CD4-positive, alpha-beta T cell treated with Interleukin-6 at 100 ng/mL for 8 hours (primary cell): ENCODE results near the gene FIGLA.
A peak's percentile ranks its signal among the peaks of the same experiment; 100 is the strongest.
"Not testable (repeated sequence)": the region's sequence is repeated elsewhere in the genome, so short reads cannot be mapped to it uniquely, and the experiment has no call there.

ENCODE experiments used
- DNase-seq: peaks from one replicate; pipeline ENCODE4 v3.0.0-alpha.2; 2020; ENCODE audit warnings: mixed read lengths, low spot score

Gene FIGLA

DNA sequence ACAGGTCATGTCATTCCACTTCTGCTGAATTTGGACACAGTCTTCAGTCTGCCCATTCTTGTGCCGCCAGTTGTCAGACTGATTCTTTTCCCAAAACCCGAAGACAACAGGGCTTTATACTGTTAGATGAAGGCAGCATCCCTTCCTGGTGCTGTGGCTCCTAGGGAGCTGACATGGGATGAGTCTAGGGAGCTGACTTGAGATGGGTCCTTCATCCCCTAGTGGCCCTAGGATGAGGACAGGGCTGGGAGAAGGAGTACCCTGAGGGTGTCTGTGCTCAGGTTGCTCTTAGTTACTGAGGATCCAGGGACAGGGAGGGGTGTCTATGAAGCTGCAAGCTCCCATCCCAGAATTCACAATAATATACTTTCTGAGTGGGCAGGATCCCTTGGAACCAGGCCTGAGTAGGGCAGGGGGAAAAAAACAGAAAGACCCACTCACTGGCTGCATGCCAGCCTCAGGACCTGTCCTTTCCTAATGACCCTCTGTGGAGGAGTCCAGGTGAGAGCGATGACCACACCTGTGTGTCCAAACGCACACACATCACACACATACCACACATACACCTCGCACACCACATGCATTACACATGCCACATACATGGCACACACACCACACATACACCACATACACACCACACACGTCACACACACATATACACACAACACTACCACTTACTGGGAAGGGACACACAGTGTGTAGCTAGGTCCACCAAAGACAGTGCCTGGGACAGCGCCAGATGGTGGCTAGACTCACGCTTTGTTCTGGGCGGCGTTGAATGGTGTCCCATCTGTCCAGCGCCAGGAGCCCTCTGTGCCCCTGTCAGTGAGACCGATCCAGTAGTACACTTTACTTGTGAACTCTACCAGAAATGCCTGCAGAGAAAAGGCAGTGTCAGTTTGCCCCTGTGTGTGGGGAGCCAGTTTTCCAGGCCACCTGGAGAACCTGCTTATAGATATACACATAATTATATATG lies 18.8 kb upstream of the FIGLA start:
- no peak for DNase-seq

DNA sequence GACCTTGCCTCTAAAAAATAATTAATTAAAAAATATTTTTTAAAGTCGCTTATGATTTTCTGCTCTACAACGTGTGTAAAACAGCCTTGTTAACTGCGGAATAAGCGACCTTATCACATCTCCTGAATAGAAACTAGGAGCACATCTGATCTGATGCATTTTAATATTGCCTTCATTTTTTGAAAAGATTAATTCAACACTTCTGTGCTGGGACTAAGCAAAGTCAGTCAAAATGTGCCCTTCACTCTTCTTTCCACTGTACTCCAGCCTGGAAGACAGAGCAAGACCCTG lies 17.3 kb upstream of the FIGLA start:
- DNase-seq = no peak

DNA sequence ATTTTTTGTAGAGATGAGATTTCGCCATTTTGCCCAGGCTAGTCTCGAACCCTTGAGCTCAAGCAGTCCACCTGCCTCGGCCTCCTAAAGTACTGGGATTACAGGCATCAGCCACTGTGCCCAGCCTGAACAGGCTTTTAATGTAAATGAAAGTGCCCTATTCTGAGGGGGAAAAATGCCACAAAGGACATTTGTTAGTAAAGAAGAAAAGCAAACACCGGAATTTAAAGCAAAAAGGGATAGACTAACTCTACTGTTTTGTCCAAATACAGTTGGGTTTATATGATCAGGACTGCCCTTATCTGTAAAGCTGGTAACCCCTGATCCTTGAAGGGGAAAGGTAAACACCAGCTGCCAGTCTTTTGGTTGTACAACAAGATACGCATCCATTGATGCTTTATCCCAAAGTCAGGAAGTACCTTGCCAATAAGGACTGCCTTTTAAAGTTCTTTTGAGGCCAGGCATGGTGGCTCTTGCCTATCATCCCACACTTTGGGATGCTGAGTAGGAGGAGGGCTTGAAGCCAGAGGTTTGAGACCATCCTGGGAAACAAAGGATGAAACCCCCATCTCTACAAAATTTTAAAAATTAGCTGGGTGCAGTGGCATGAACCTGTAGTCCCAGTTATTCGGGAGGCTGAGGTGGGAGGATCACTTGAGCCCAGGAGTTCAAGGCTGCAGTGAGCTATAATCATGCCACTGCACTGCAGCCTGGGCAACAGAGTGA lies 16.8 kb upstream of the FIGLA start:
- DNase-seq = no peak

DNA sequence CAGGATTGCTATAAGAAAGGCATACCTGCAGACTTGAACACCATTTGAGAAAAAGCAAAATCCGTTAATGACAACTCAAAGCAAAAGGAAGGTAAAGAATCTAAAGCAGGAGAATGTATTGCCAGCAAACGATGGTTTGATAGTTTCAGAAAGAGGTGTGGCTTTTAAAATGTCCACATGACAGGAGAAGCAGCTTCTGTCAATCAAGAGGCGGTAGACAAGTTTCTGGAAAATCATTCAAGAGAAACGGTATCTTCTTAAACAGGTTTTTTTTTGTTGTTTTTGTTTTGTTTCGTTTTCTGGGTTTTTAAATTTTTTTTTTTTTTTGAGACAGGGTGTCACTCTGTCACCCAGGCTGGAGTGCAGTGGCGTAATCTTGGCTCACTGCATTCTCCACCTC lies 16.2 kb upstream of the FIGLA start:
- DNase-seq = no peak

DNA sequence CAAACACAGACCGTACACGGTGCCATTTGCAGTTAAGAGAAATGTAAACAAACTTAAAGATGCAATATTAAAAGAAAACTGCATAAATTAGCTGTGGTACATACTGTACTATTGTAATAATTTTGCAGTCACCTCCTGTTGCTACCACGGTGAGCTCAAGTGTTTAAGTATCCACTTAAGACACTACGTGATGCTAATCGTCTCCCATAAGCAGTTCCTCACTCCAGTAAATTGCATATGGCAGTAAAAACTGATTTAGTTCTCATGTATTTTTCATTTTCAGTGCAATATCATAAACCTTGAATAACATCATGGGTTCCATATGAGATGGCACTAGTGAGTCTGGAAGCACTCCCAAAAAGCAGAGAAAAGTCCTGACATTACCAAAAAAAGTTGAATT lies 15.6 kb upstream of the FIGLA start:
- no peak for DNase-seq

DNA sequence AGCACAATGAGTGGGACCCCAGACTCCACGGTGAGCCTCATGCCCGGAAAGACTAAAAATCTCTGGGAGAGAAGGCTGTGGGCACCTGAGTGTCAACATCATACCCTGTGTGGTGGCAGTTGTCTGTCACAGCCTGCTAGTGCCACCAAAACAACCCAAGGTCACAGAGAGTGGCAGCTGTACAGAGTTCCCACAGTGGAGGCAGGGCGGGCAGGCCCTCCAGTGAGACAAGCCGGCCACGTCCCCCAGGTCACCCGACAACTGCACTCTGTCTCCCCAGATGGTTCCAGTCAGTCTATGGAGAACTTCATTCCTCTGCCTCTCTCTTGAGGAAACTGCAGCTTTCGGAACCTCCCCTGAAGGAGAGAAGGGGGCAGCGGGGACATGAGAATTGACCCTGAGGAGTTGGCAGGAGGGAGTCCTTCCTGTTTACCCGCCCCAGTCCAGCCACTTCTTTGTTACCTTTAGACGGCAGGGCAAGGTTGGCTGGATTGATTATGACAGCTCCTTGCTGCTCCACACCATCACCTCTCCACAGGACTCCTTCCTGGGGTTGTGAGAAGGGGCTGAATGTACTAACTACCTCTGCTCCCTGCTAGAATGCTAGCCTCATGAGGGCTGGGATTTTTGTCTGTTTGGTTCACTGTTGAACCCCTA lies 11.3 kb upstream of the FIGLA start:
- DNase-seq = no peak

DNA sequence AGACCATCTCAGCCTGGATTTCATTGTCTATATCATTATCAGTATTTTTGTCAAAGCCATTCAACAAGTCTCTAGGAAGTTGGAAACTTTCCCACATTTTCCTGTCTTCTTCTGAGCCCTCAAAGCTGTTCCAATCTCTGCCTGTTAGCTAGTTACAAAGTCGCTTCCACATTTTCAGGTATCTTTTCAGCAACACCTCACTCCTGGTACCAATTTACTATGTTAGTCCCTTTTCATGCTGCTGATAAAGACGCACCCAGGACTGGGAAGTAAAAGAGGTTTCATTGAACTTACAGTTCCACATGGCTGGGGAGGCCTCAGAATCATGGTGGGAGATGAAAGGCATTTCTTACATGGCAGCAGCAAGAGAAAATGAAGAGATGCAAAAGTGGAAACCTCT lies 9.3 kb upstream of the FIGLA start:
- DNase-seq = no peak

DNA sequence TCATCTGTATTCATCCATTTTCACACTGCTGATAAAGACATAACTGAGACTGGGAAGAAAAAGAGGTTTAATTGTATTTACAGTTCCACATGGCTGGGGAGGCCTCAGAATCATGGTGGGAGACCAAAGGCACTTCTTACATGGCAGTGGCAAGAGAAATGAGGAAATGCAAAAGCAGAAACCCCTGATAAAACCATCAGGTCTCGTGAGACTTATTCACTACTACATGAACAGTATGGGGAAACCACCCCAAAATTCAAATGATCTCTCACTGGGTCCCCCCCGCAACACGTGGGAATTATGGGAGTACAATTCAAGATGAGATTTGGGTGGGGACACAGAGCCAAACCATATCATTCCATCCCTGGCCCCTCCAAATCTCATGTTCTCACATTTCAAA lies 7.6 kb upstream of the FIGLA start:
- DNase-seq = not testable (repeated sequence)

DNA sequence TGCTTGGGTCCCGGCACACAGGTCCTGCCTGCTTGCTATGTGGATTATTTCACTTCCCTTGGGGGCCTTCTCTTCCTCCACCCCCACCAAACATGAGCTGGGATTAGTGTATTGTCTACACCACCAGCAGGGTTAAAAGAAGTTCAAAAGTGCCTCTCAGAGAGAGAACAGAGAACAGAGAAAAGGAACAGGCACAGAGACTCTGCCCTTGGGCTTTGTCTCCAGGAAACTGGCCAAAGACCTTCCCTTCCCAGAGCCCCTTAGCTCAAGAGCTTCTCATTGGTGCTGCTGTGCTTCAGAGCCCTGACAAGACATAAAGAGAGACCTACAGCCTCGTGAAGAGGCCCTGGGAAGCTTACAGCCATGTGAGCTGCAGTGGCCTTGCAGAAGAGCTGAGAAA lies 7.1 kb upstream of the FIGLA start:
- DNase-seq = no peak

DNA sequence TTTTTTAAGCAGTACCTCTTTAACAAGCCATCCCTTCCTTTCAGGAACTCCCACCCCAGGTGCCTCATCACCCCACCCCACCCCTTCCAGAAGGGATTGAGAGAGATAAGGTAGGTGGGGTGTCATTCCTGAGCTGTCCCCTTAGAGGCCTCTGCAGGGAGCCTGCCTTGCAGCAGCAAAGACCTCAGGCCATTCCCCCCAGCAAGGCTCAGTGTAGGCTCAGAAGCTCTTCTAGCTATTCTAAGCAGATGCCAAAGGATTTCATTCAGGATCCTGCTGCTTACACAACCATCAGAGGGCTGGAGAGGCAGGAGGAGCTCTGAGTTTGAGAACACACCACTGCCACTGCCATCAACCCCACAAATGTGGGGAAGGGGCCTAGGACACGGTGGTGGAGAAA lies 5.8 kb upstream of the FIGLA start:
- DNase-seq = no peak

DNA sequence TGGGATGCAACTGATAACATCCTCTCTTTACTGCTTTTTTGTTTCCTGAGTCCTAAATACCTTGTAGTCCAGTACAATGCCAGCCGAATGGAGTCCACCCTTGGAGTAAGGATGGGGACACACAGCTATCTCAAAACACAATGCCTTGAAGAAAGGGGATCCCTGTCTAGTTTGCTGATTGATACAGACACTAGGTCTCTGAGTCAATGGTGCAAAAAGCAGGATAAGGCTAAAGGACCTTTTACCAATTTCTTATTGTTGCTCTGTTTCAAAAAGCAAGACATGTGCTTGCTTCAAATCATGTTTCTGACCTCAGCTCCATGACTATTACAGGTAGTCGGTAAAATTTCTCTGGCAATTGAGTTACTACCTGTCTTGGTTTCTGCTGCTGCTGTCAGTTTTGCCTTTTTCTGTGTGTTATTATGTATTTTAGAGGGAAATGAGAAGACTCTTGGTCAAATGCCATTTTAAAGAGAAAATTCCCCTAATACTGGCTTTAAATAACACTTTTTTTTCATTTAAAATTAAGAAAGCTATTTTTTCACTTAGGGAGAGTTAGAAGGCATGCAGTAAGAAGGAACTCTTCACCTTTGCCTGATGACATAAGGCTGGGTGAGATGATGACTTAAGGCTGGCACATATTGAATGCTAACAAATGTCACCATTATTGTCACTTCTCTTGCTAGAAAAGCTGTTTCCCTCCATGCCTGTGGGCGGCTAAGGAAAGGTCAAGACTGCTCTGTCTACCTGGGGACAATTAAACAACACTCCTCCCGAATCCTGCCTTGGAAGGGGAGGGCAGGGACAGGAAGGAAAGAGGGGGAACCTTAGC lies 4.9 kb upstream of the FIGLA start:
- no peak for DNase-seq

DNA sequence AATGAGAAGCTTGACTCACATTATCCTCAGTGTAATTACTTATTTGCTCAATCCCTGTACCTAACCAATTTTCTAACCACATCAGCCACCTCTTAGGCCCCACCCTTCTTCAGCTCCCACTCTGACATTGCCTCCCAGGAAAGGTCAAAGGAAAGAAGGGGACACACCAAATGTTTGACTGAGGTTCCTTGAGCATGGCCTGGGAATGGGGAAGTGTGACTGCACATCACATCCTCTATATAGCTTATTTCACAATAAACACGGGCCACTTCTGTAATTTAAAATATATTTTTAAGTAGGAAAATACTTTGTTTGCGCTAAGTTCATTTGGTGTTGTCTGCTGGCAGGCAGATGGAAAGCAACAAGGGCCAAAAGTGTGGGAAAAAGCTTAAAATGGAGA lies 3.0 kb upstream of the FIGLA start:
- no peak for DNase-seq

DNA sequence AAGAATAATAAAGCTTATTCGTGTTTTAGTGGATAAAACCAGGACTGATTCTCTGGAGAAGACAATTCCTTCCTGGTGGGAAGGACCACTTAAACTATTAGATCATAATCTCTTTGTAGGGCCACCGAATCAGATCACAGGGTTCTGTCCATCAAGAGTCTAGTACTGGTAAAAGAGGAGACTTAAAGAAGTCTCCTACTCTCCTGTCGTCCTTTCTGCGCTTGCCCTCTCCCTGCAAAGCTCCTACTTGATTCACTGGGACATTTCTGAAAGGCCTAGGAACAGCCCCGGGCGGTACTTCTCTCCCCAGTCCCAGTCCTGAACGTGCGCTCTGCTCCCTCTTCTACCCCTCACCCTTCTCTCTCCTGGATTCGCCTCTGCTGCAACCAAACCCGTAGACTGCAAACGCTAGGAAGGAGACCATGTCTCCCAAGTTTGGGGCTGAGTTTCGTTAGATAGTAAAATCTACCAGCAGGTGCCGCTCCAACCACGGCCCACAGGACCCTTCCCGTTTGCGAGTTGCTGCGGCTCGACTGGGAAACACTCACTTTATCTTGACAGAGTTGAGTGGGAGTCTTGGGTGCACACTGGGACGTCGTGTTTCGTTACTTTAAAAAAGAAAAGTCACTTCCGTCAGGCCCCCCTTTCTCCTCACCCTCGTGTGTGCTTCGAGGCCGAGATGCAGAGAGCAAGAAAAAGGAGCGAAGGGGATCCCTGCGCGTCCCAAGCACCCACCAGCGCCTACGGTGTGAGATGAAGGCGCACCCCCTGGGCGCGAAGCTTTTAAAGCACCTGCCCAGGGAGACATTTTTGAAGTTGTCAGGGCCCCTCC lies 923 bp downstream of the FIGLA start:
- DNase-seq = peak; percentile 51

DNA sequence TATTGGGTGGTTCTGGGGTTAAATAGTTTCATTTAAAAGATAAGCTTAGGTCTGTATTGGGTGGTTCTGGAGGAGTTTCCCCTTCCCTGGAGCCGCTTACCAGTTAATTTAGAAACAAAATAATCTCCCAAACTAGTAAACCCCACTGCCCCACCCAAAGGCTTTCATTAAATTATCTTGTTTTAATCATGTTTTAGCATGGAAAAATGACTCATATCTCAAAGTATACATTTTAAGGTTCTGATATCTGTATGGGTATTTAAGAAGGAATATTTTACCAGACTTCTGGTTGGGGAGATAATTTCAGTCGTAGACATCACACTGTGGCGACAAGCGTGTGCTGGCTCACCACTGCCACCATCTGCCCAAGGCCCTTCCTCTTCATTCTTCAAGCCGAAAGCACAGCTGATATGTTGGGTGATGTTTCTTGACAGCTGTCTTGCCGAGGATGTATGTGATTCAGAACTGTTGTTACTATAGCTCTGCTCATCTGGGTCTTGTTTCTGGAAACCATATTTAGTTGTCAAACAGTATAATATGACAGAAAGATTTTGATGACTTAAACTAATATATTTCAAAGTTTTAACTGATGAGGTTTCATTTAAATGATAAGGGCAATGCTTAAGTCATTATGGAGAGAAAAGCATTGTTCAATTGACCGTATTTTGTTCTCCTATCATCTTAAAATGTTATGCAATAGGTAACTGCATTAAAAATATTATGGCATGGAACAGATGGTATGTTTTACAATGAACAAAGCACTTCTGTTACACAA lies 5.1 kb downstream of the FIGLA start:
- peak; percentile 46 for DNase-seq

DNA sequence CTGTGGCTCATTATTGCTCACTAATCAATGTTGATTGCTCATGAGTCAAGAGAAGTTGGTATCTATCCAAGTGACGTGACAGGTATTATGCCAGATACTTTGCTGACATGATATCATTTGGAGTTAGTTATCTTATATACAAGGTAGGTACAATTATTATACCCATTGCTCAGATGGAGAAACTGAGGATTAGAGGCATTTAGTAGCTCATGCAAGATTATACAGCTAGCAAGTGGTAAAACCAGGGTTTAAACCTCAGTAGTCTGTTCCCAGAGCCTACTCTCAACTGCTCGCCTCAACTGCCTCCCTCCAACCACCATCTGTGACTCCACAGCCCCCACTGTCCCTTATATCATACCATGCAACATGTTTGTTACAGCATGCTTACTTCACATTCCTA lies 6.1 kb downstream of the FIGLA start:
- no peak for DNase-seq

DNA sequence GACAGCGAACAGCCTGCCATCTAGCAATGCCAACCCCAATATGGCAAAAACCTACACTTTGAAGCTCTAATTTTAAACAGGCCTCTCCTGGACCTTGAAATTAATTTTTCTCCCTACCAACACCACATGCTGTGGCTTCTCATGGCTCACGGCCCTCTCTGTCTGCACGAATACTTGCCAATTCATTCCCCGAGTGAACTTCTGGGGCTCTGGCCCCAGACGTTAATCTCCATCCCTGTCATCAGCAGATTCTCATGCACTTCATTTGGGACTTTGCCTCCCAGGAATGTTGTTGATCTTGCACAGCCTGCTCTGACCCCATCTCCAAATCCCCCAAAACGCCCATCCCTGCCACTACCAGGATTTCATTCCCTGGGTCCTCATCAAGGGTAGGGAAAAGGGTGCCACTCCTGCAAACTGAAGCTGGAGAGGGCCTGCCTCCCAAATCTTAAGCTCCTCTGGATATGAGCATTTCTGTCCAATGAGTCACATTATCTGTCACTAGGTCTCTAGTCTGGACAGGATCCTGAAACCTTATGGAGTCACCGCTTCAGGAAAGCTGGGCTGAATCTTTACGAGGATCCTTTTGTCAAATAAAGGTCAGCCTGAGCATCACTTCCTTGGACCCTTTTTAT lies 10.4 kb downstream of the FIGLA start:
- no peak for DNase-seq

DNA sequence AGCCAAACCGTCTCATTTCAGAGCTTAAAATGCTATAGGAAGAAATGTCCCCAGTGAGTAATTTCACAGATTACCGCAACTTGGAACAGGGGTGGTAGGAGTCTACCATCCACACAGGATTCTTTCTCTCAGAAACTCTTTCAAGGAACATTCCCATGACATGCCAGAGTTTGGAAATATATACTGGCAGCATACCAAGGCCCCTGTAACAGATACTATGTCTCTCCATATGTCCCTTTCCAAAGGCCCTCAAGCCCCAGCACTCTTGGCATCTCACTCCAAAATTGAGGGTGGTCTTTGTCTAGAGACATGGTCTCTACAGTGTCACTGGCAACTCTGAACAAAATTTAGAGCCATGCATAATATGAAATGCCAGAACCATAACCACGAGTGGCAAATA lies 11.0 kb downstream of the FIGLA start:
- no peak for DNase-seq

DNA sequence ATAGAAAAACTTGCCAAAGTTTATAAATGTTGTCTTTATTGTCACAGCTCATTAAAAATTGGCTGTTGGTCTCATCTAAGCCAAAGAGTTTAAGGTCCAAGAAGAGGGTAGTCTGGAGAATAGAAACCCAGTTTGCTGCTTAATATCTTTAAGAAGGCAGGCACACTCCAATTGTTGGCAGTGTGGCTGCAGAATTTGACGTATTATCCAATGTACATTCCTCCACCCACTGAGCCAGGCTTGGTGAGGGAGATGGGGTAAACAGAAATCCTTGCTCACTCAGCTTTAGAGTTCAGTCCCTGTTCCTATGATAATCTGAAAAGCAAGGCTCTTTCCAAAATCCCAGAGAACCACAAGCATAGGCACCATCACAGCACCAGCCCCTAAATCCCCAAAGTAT lies 11.8 kb downstream of the FIGLA start:
- no peak for DNase-seq

DNA sequence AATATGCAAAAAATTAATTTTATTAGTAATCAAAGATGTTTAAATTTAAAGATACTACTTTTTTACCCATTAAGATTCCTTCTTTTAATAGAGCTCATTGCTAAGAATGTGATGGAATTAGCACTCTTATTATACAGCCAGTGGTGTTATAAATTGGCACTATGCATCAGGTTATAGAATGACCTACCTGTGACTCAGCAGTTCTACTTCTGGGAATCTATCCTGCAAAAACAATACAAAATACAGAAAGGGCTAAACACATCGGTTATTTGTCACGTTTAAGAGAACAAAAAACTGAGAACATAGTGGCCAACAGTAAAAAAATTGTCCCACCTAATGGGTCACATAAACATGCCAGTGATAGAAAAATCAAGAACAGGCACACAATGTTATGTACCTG lies 13.0 kb downstream of the FIGLA start:
- no peak for DNase-seq

DNA sequence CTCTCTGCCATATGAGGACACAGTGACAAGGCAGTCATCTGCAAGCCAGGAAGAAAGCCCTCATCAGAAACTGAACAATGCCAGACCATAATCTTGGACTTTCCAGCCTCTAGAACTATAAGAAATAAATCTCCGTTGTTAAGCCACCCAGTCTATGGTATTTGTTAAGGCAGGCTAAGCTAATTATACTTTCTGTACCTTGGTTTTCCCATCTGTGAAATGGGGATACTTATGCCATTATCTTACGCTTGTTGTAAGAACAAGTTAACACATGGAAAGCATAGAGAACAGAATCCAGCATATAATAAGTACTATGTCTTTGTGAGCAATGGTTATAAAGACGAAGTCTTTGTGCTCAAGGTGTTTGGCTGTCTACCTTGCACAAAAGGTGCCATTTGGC lies 14.2 kb downstream of the FIGLA start:
- DNase-seq = no peak
